Ishikawa (cell line): Measurements from ENCODE around the gene TELO2.

Experiments
- CEBPB ChIP-seq: IDR thresholded peaks from 2 replicates; pipeline ENCODE4 v1.6.1; 2012
- CREB1 ChIP-seq: IDR thresholded peaks from 2 replicates; pipeline ENCODE4 v1.6.1; 2012; ENCODE audit warnings: low read depth
- EGR1 ChIP-seq: IDR thresholded peaks from 2 replicates; pipeline ENCODE4 v1.6.1; 2012
- EP300 ChIP-seq: IDR thresholded peaks from 2 replicates; pipeline ENCODE4 v1.6.1; 2012; ENCODE audit warnings: borderline replicate concordance
- FOXM1 ChIP-seq: IDR thresholded peaks from 2 replicates; pipeline ENCODE4 v1.6.1; 2012; ENCODE audit warnings: low read depth, borderline replicate concordance
- MAX ChIP-seq: IDR thresholded peaks from 2 replicates; pipeline ENCODE4 v1.6.1; 2012
- NFIC ChIP-seq: IDR thresholded peaks from 2 replicates; pipeline ENCODE4 v1.6.1; 2012
- RAD21 ChIP-seq: IDR thresholded peaks from 2 replicates; pipeline ENCODE4 v1.6.1; 2012; ENCODE audit warnings: low read depth
- REST ChIP-seq: IDR thresholded peaks from 2 replicates; pipeline ENCODE4 v1.6.1; 2012; ENCODE audit warnings: low read depth, mild to moderate bottlenecking
- TAF1 ChIP-seq: IDR thresholded peaks from 2 replicates; pipeline ENCODE4 v1.6.1; 2012; ENCODE audit warnings: low read depth, mild to moderate bottlenecking
- TCF12 ChIP-seq: IDR thresholded peaks from 2 replicates; pipeline ENCODE4 v1.6.1; 2012; ENCODE audit warnings: low read depth
- TEAD4 ChIP-seq: IDR thresholded peaks from 2 replicates; pipeline ENCODE4 v1.6.1; 2012
- USF1 ChIP-seq: IDR thresholded peaks from 2 replicates; pipeline ENCODE4 v1.6.1; 2012
- YY1 ChIP-seq: IDR thresholded peaks from 2 replicates; pipeline ENCODE4 v1.6.1; 2012; ENCODE audit warnings: low read depth
- ZBTB7A ChIP-seq: IDR thresholded peaks from 2 replicates; pipeline ENCODE4 v1.6.1; 2012; ENCODE audit warnings: low read depth

TELO2 gene

GRCh38 chr16:1554826-1555445 is 61.8 kb downstream of the TELO2 start:
- no peak for TF ChIP-seq NFIC
- no peak for TF ChIP-seq YY1
- TF ChIP-seq CEBPB: no peak
- no peak for TF ChIP-seq ZBTB7A
- no peak for TF ChIP-seq REST
- no peak for TF ChIP-seq TAF1
- no peak for TF ChIP-seq TEAD4
- no peak for TF ChIP-seq MAX
- no peak for TF ChIP-seq EP300

- TF ChIP-seq MAX (no peak), TAF1 (no peak)
These were observed 63.1 kb downstream of the TELO2 start for GRCh38 chr16:1556254-1556653.

GRCh38 chr16:1557074-1557473 is 63.9 kb downstream of the TELO2 start:
- TF ChIP-seq TEAD4 (no peak), MAX (no peak), FOXM1 (no peak), EP300 (no peak), EGR1 (no peak), RAD21 (no peak), TCF12 (no peak), NFIC (no peak), CREB1 (no peak), TAF1 (no peak), CEBPB (no peak), YY1 (no peak), REST (no peak), USF1 (no peak), ZBTB7A (no peak)

GRCh38 chr16:1557576-1557975 is 64.4 kb downstream of the TELO2 start:
- TF ChIP-seq YY1: no peak
- no peak for TF ChIP-seq TEAD4
- TF ChIP-seq MAX: no peak
- TF ChIP-seq TCF12: no peak
- TF ChIP-seq NFIC: no peak
- TF ChIP-seq ZBTB7A: no peak
- no peak for TF ChIP-seq CEBPB
- no peak for TF ChIP-seq EGR1
- no peak for TF ChIP-seq RAD21
- TF ChIP-seq CREB1: no peak
- no peak for TF ChIP-seq REST

- TF ChIP-seq EGR1 (no peak), MAX (no peak), EP300 (no peak), RAD21 (no peak), TAF1 (no peak), CEBPB (no peak), ZBTB7A (no peak), CREB1 (no peak), TEAD4 (no peak), YY1 (no peak), REST (no peak), TCF12 (no peak), NFIC (no peak), FOXM1 (no peak), USF1 (no peak)
These were observed 66.4 kb downstream of the TELO2 start for GRCh38 chr16:1559446-1559975.
